Measurements from ENCODE around the gene OPCML.

GRCh38 chr11:132424433-132424832 lies 1107.9 kb downstream of the OPCML start:
- no peak for TF ChIP-seq CTCF (conservative IDR thresholded peaks at IDR 0.05; ENCODE audit: low read depth, low read length)
- TF ChIP-seq EZH2 (IDR thresholded peaks at IDR 0.05; ENCODE audit: borderline replicate concordance, low read depth, low read length, poor library complexity, severe bottlenecking), result no peak

All from A673 (cell line).